IPS DF 4.7 (cell line): ENCODE data around the gene PIK3C2B.
"Not testable (repeated sequence)": the region's sequence is repeated elsewhere in the genome, so short reads cannot be mapped to it uniquely, and the experiment has no call there.

Experiments used
- DNase-seq: peaks from one replicate; pipeline ENCODE4 v3.0.0-alpha.2; 2013; ENCODE audit warnings: low spot score; ENCODE audit errors: extremely low read depth

Gene PIK3C2B

GRCh38 chr1:204506969-204507316 lies 12.3 kb upstream of the PIK3C2B start:
- DNase-seq = no peak

GRCh38 chr1:204506201-204506968 lies 11.8 kb upstream of the PIK3C2B start:
- no peak for DNase-seq

- DNase-seq = no peak
Observed at GRCh38 chr1:204505674-204506200, 11.1 kb upstream of the PIK3C2B start.

GRCh38 chr1:204503913-204504519 lies 9.4 kb upstream of the PIK3C2B start:
- DNase-seq = no peak

GRCh38 chr1:204503122-204503912 lies 8.7 kb upstream of the PIK3C2B start:
- no peak for DNase-seq

- DNase-seq = no peak
Observed at GRCh38 chr1:204502241-204502640, 7.6 kb upstream of the PIK3C2B start.

- DNase-seq = no peak
Observed at GRCh38 chr1:204499511-204500468, 5.2 kb upstream of the PIK3C2B start.

- DNase-seq = no peak
Observed at GRCh38 chr1:204498981-204499380, 4.4 kb upstream of the PIK3C2B start.

- DNase-seq = no peak
Observed at GRCh38 chr1:204495777-204496176, 1.2 kb upstream of the PIK3C2B start.

GRCh38 chr1:204495078-204495753 lies 611 bp upstream of the PIK3C2B start:
- DNase-seq = no peak

GRCh38 chr1:204493984-204494280 lies 673 bp downstream of the PIK3C2B start:
- no peak for DNase-seq

GRCh38 chr1:204493145-204493983 lies 1.2 kb downstream of the PIK3C2B start:
- DNase-seq = no peak

GRCh38 chr1:204491655-204492054 lies 3.0 kb downstream of the PIK3C2B start:
- DNase-seq = no peak

- no peak for DNase-seq
Observed at GRCh38 chr1:204487256-204487615, 7.4 kb downstream of the PIK3C2B start.

GRCh38 chr1:204486513-204487255 lies 7.9 kb downstream of the PIK3C2B start:
- DNase-seq = not testable (repeated sequence)

- no peak for DNase-seq
Observed at GRCh38 chr1:204483791-204484190, 10.8 kb downstream of the PIK3C2B start.

GRCh38 chr1:204480515-204480914 lies 14.1 kb downstream of the PIK3C2B start:
- no peak for DNase-seq

- no peak for DNase-seq
Observed at GRCh38 chr1:204479387-204480136, 15.0 kb downstream of the PIK3C2B start.
